H9 (cell line): ENCODE data around the gene OTOGL. TPM values are rescaled to one million over a fixed set of nuclear protein-coding genes. Genes with fewer than 3 reads are reported as not detected.

ENCODE experiments used
- DNase-seq: peaks from one replicate; pipeline ENCODE4 v3.0.0-alpha.2; 2017
- H2AFZ ChIP-seq: one replicate; pipeline ENCODE4 v1.6.1; 2013; ENCODE audit warnings: mild to moderate bottlenecking, low read length, control low read depth, moderate library complexity
- H2AK5ac ChIP-seq: 2 replicates; pipeline ENCODE4 v1.6.1; 2013; ENCODE audit warnings: low read length, control low read depth, mixed read lengths; ENCODE audit not compliant: insufficient read length
- H2BK120ac ChIP-seq: one replicate; pipeline ENCODE4 v1.6.1; 2013; ENCODE audit warnings: low read depth, mild to moderate bottlenecking, low read length, control low read depth, inconsistent platforms; ENCODE audit not compliant: poor library complexity, severe bottlenecking
- H2BK12ac ChIP-seq: 2 replicates; pipeline ENCODE4 v1.6.1; 2013; ENCODE audit warnings: low read length, control low read depth, mixed read lengths, low read depth; ENCODE audit not compliant: insufficient read length
- H2BK15ac ChIP-seq: 2 replicates; pipeline ENCODE4 v1.6.1; 2013; ENCODE audit warnings: low read depth, low read length, control low read depth
- H2BK20ac ChIP-seq: one replicate; pipeline ENCODE4 v1.6.1; 2013; ENCODE audit warnings: low read depth, mild to moderate bottlenecking, low read length, control low read depth, inconsistent platforms; ENCODE audit not compliant: poor library complexity, severe bottlenecking
- H2BK5ac ChIP-seq: 2 replicates; pipeline ENCODE4 v1.6.1; 2013; ENCODE audit warnings: low read length, control low read depth, mixed read lengths; ENCODE audit not compliant: insufficient read length
- H3K14ac ChIP-seq: 2 replicates; pipeline ENCODE4 v1.6.1; 2013; ENCODE audit warnings: low read length, control low read depth; ENCODE audit not compliant: insufficient read depth
- H3K18ac ChIP-seq: 2 replicates; pipeline ENCODE4 v1.6.1; 2013; ENCODE audit warnings: low read depth, mild to moderate bottlenecking, mixed read lengths, low read length, control low read depth; ENCODE audit not compliant: insufficient read length
- H3K23ac ChIP-seq: 2 replicates; pipeline ENCODE4 v1.6.1; 2013; ENCODE audit warnings: low read length, control low read depth, mixed read lengths, low read depth; ENCODE audit not compliant: insufficient read length
- H3K23me2 ChIP-seq: 2 replicates; pipeline ENCODE4 v1.6.1; 2013; ENCODE audit warnings: low read depth, mild to moderate bottlenecking, mixed read lengths, low read length, control low read depth; ENCODE audit not compliant: insufficient read length, poor library complexity, severe bottlenecking
- H3K27ac ChIP-seq: 2 replicates; pipeline ENCODE4 v1.5.1; 2013; ENCODE audit warnings: low read length, control low read depth, mixed read lengths, low read depth; ENCODE audit not compliant: insufficient read length
- H3K27me3 ChIP-seq: 2 replicates; pipeline ENCODE4 v1.6.1; 2013; ENCODE audit warnings: low read length, control low read depth, inconsistent platforms; ENCODE audit not compliant: insufficient read depth
- H3K4ac ChIP-seq: 2 replicates; pipeline ENCODE4 v1.6.1; 2013; ENCODE audit warnings: low read depth, mild to moderate bottlenecking, control low read depth, inconsistent platforms, low read length, moderate library complexity
- H3K4me1 ChIP-seq: 2 replicates; pipeline ENCODE4 v1.6.1; 2013; ENCODE audit warnings: low read length, control low read depth, inconsistent platforms; ENCODE audit not compliant: insufficient read depth
- H3K4me2 ChIP-seq: 2 replicates; pipeline ENCODE4 v1.6.1; 2013; ENCODE audit warnings: low read length, control low read depth, mixed read lengths; ENCODE audit not compliant: insufficient read length, insufficient read depth
- H3K56ac ChIP-seq: 2 replicates; pipeline ENCODE4 v1.6.1; 2013; ENCODE audit warnings: low read depth, mild to moderate bottlenecking, mixed read lengths, low read length, control low read depth; ENCODE audit not compliant: insufficient read length
- H3K79me1 ChIP-seq: 2 replicates; pipeline ENCODE4 v1.6.1; 2013; ENCODE audit warnings: low read depth, mild to moderate bottlenecking, moderate library complexity, low read length, control low read depth, inconsistent platforms; ENCODE audit not compliant: insufficient read depth, poor library complexity, severe bottlenecking
- H3K79me2 ChIP-seq: 2 replicates; pipeline ENCODE4 v1.6.1; 2013; ENCODE audit warnings: low read length, control low read depth, inconsistent platforms; ENCODE audit not compliant: insufficient read depth
- H3K9ac ChIP-seq: 2 replicates; pipeline ENCODE4 v1.6.1; 2013; ENCODE audit warnings: low read length, control low read depth, mixed read lengths; ENCODE audit not compliant: insufficient read length; ENCODE audit errors: extremely low read depth
- H3K9me3 ChIP-seq: one replicate; pipeline ENCODE4 v1.6.1; 2013; ENCODE audit warnings: low read depth, low read length, inconsistent platforms; ENCODE audit not compliant: control insufficient read depth
- H3T11ph ChIP-seq: one replicate; pipeline ENCODE4 v1.6.1; 2013; ENCODE audit warnings: mild to moderate bottlenecking, low read length, control low read depth, inconsistent platforms
- H4K20me1 ChIP-seq: one replicate; pipeline ENCODE4 v1.6.1; 2013; ENCODE audit not compliant: control insufficient read depth, insufficient read length, insufficient read depth
- H4K5ac ChIP-seq: 2 replicates; pipeline ENCODE4 v1.6.1; 2013; ENCODE audit warnings: low read depth, mild to moderate bottlenecking, mixed read lengths, low read length, control low read depth; ENCODE audit not compliant: insufficient read length
- H4K8ac ChIP-seq: replicated peaks from 2 replicates; pipeline ENCODE4 v1.6.1; 2013; ENCODE audit warnings: low read length, control low read depth, mixed read lengths, low read depth; ENCODE audit not compliant: insufficient read length
- H4K91ac ChIP-seq: 2 replicates; pipeline ENCODE4 v1.6.1; 2013; ENCODE audit warnings: low read depth, mild to moderate bottlenecking, moderate library complexity, mixed read lengths, low read length, control low read depth; ENCODE audit not compliant: insufficient read length
- H3K27ac Mint-ChIP-seq, 3 experiments: 2 replicates in 2 of 3; 3 replicates in 1 of 3; pipeline ENCODE4 v1.8.0; 2020 to 2021; ENCODE audit warnings: mixed read lengths in 3 of 3, mild to moderate bottlenecking in 1 of 3, moderate library complexity in 1 of 3
- H3K27me3 Mint-ChIP-seq: 2 replicates; pipeline ENCODE4 v1.8.0; 2021; ENCODE audit warnings: low read depth, mild to moderate bottlenecking, moderate library complexity, mixed read lengths
- H3K36me3 Mint-ChIP-seq, 3 experiments: 2 replicates in 2 of 3; 3 replicates in 1 of 3; pipeline ENCODE4 v1.8.0; 2020 to 2021; ENCODE audit warnings: low read depth in 3 of 3, mixed read lengths in 3 of 3; ENCODE audit not compliant: insufficient read depth in 1 of 3
- H3K4me1 Mint-ChIP-seq, 2 experiments: 2 replicates each; pipeline ENCODE4 v1.8.0; 2020; ENCODE audit warnings: mixed read lengths in 2 of 2
- H3K4me3 Mint-ChIP-seq, 2 experiments: 2 replicates in 1 of 2; 3 replicates in 1 of 2; pipeline ENCODE4 v1.8.0; 2020 to 2021; ENCODE audit warnings: mild to moderate bottlenecking in 2 of 2, mixed read lengths in 2 of 2, moderate library complexity in 1 of 2
- H3K9me3 Mint-ChIP-seq, 2 experiments: 2 replicates in 1 of 2; 3 replicates in 1 of 2; pipeline ENCODE4 v1.8.0; 2020; ENCODE audit warnings: mild to moderate bottlenecking in 2 of 2, mixed read lengths in 2 of 2, moderate library complexity in 1 of 2
- CTCF ChIP-seq: fragments of 200-600 bp; sonication (generic); conservative IDR thresholded peaks from 3 replicates; pipeline ENCODE4 v1.8.0; 2021; ENCODE audit warnings: antibody characterized with exemption, mild to moderate bottlenecking
- WGBS: extraction: QIAGEN DNeasy Blood & Tissue Kit; methylation state at CpG from one replicate; pipeline ENCODE4 v1.1.7; 2013; ENCODE audit warnings: missing lambda C conversion rate, low lambda C conversion rate, mixed read lengths; ENCODE audit not compliant: insufficient read length; ENCODE audit errors: extremely low coverage; 5-methylcytosine and 5-hydroxymethylcytosine counted together
- total RNA-seq: library from RNA; stranded (reverse); gene quantifications from 2 replicates; pipeline ENCODE4 v1.2.1, GENCODE V29; 2021

OTOGL gene
- total RNA-seq, 1 experiment from 2014 or later, result 0.11 TPM

DNA sequence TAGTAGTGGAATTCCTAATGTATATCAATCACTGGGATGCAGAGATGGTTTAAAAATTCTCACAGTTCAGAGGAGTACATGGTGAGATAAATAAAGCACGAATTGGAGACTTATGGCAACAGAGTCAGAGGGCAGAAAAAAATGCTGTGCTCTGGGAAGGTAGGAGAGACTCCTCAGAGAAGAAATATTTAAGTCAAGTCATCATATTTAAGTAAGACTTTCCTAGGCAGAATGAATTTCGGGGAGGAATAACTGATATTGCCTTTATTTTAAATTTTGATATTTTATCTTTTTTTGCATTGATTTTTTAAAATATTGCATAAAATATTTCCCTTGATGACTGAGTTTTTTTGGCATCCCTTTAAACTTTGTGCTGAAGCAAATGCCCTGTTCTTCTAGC is 67.4 kb downstream of the OTOGL start:
- Histone ChIP-seq H3K27ac (no peak overlapping the region), H2BK120ac (no peak overlapping the region), H3K23ac (no peak overlapping the region), H3K23me2 (no peaks in the 10 kb centered on the region), H3K27me3 (no peaks in the 10 kb centered on the region), H2AK5ac (no peak overlapping the region), H2BK12ac (no peak overlapping the region), H3K14ac (no peak overlapping the region), H4K8ac (no peak overlapping the region), H2BK5ac (no peak overlapping the region), H2BK20ac (no peak overlapping the region), H2AFZ (no peak overlapping the region), H3K9me3 (no peaks in the 10 kb centered on the region), H3K4ac (no peak overlapping the region), H3K79me1 (no peaks in the 10 kb centered on the region), H3K9ac (no peak overlapping the region), H3T11ph (no peak overlapping the region), H3K56ac (no peak overlapping the region), H4K5ac (no peak overlapping the region), H4K20me1 (no peaks in the 10 kb centered on the region), H3K18ac (no peak overlapping the region), H2BK15ac (no peak overlapping the region), H3K79me2 (no peaks in the 10 kb centered on the region), H4K91ac (no peak overlapping the region), H3K4me1 (no peaks in the 10 kb centered on the region), H3K4me2 (no peak overlapping the region)
- no peak overlapping the region for H3K27ac Mint-ChIP-seq
- no peaks in the 10 kb centered on the region; a peak in 1 of 7 replicates for H3K36me3 Mint-ChIP-seq
- H3K9me3 Mint-ChIP-seq, result no peaks in the 10 kb centered on the region
- no peak for DNase-seq
- TF ChIP-seq CTCF, result no peak
- no peak overlapping the region for H3K4me3 Mint-ChIP-seq
- no peaks in the 10 kb centered on the region for H3K4me1 Mint-ChIP-seq
- no CpG with 5 or more reads among the region's 2 CpGs for WGBS
- no peaks in the 10 kb centered on the region for H3K27me3 Mint-ChIP-seq
